GM12892 (cell line): Measurements from ENCODE around the gene ACTR8.

ENCODE experiments used
- POLR2A ChIP-seq: IDR thresholded peaks from 2 replicates; pipeline ENCODE4 v1.6.1; 2011; ENCODE audit warnings: low read depth, low read length, control low read depth
- TAF1 ChIP-seq: IDR thresholded peaks from 2 replicates; pipeline ENCODE4 v1.6.1; 2011; ENCODE audit warnings: low read depth, mild to moderate bottlenecking, control low read depth, low read length, borderline replicate concordance

DNA sequence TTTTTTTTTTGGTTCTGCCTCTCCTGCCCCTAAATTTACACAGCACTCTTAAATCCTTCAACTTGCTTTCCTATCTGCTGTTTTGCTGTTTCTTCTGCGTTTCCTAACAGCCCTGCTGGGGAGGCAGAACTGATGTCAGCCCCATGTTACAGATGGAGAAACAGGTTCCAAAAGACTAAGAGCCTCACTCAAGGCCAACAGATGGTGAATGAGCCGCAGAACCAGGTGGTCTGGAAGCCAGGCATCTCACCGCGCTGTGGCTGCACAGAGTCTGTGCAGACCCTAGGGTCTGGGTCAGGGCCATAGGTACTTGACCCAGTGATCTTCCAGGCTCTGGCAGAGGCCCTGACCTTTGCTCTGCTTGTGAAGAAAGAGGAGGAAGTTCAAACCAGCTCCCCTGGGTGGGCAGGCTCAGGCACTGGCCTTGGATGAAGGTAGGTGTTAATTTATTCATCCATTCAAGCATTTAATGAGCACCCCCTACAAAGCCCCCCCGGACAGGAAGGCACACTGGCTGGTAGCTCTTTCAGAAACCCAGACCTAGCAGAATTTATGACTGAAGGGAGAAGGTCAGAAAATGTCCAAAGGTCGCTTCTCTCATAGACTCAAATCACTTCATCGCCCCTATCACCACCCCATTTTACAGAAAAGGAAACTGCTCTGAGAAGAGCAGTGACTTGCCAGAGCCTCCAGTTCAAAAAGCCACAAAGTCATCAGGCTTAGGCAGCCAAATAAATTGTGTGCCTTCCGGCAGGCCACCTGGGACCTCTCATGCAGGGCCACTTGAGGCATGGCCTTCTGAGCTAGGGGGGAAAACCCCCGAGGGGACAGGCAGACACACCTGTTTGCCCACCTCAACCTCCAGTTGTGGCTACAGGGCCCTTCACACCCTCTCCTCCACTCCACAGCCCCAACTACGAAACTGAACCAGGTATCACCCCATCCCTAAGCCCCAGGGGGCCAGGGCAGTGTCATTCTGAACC lies 38.5 kb downstream of the ACTR8 start:
- TF ChIP-seq POLR2A: no peak
- no peak for TF ChIP-seq TAF1
